Endodermal cell (in vitro differentiated cells): ENCODE results near the gene ETV6. TPM values are rescaled to one million over a fixed set of nuclear protein-coding genes. Genes with fewer than 3 reads are reported as not detected.

Experiments
- DNase-seq: peaks from one replicate; pipeline ENCODE4 v3.0.0-alpha.2; 2017
- H3K27ac ChIP-seq: 2 replicates; pipeline ENCODE4 v1.5.1; 2013; ENCODE audit warnings: mild to moderate bottlenecking, low read depth, low read length, moderate library complexity
- H3K27me3 ChIP-seq: 2 replicates; pipeline ENCODE4 v1.6.1; 2013; ENCODE audit warnings: mild to moderate bottlenecking, low read length, moderate library complexity; ENCODE audit not compliant: insufficient read depth, control insufficient read depth, poor library complexity, severe bottlenecking
- H3K36me3 ChIP-seq: 2 replicates; pipeline ENCODE4 v1.7.0; 2013; ENCODE audit warnings: mild to moderate bottlenecking, low read length, moderate library complexity; ENCODE audit not compliant: control insufficient read depth, insufficient read depth
- H3K4me1 ChIP-seq: one replicate; pipeline ENCODE4 v1.7.0; 2013; ENCODE audit warnings: low read length; ENCODE audit not compliant: control insufficient read depth, insufficient read depth
- H3K4me3 ChIP-seq: 2 replicates; pipeline ENCODE4 v1.5.1; 2013; ENCODE audit warnings: mild to moderate bottlenecking, low read length, moderate library complexity
- H3K9ac ChIP-seq: 2 replicates; pipeline ENCODE4 v1.6.1; 2013; ENCODE audit warnings: mild to moderate bottlenecking, low read length, moderate library complexity; ENCODE audit not compliant: poor library complexity, severe bottlenecking; ENCODE audit errors: extremely low read depth
- H3K9me3 ChIP-seq: 2 replicates; pipeline ENCODE4 v1.6.1; 2013; ENCODE audit warnings: mild to moderate bottlenecking, low read length, moderate library complexity; ENCODE audit not compliant: control insufficient read depth
- H3K27ac Mint-ChIP-seq: 2 replicates; pipeline ENCODE4 v1.8.0; 2020; ENCODE audit warnings: mixed read lengths
- H3K27me3 Mint-ChIP-seq: 2 replicates; pipeline ENCODE4 v1.8.0; 2021; ENCODE audit warnings: mild to moderate bottlenecking, mixed read lengths; ENCODE audit not compliant: insufficient read depth
- H3K36me3 Mint-ChIP-seq: 2 replicates; pipeline ENCODE4 v1.8.0; 2020; ENCODE audit warnings: low read depth, mixed read lengths
- H3K4me1 Mint-ChIP-seq: 2 replicates; pipeline ENCODE4 v1.8.0; 2020; ENCODE audit warnings: mixed read lengths
- H3K4me3 Mint-ChIP-seq: 2 replicates; pipeline ENCODE4 v1.8.0; 2020; ENCODE audit warnings: mild to moderate bottlenecking, moderate library complexity, mixed read lengths
- H3K9me3 Mint-ChIP-seq: 2 replicates; pipeline ENCODE4 v1.8.0; 2020; ENCODE audit warnings: mild to moderate bottlenecking, mixed read lengths
- whole genome bisulfite sequencing, 2 experiments: methylation state at CpG; one replicate each; pipeline versions ENCODE4 v1.1.5 to v1.1.7; 2013; ENCODE audit warnings: missing lambda C conversion rate in 2 of 2, mixed read lengths in 1 of 2; ENCODE audit not compliant: insufficient coverage in 1 of 2, insufficient read length in 1 of 2; 5-methylcytosine and 5-hydroxymethylcytosine counted together
- total RNA-seq, 2 donors: library from RNA; stranded (reverse); fragmentation: NEBNext Ultra II Directional in 1 of 2; extraction: Animal tissue kit (Norgen Biotek cat#: 25700) in 1 of 2; gene quantifications; 2 replicates in 1 of 2; 3 replicates in 1 of 2; pipeline ENCODE4 v1.2.1, GENCODE V29; 2021
- TF ChIP-seq, protein P1 (sequence below): fragments of 200-600 bp; sonication (generic); conservative IDR thresholded peaks from 2 replicates; pipeline ENCODE4 v1.5.0; 2021; ENCODE audit warnings: antibody characterized with exemption, mild to moderate bottlenecking

ETV6 gene
- total RNA-seq, 2 donors from 2014 or later, result 9.3 to 22.1 TPM

DNA sequence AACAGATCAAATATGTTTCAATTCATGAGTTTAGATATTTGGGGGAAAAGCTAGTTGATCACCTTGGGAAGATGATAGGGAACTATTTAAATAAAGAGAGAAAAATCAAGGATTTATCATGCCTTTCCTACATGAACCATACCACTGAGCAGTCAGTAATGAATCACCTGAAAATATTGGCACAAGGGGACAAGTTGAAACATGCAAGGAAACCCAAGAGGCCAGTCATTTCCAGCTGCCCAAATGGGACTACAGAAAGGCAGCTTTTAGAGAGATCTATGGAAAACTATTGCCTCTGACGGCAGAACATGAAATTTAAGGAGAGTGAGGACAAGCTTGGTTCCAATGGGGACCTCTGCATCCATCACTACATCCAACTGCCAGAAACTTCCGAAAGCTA lies 14.1 kb upstream of the ETV6 start:
- H3K36me3 ChIP-seq, result no peaks in the 10 kb centered on the region
- peaks cover 31% of the 10 kb centered on the region for H3K9me3 ChIP-seq
- WGBS, 2 experiments, result 94 to 100% methylated on average over 1 to 2 of the region's 2 CpGs
- TF ChIP-seq, protein P1, sequence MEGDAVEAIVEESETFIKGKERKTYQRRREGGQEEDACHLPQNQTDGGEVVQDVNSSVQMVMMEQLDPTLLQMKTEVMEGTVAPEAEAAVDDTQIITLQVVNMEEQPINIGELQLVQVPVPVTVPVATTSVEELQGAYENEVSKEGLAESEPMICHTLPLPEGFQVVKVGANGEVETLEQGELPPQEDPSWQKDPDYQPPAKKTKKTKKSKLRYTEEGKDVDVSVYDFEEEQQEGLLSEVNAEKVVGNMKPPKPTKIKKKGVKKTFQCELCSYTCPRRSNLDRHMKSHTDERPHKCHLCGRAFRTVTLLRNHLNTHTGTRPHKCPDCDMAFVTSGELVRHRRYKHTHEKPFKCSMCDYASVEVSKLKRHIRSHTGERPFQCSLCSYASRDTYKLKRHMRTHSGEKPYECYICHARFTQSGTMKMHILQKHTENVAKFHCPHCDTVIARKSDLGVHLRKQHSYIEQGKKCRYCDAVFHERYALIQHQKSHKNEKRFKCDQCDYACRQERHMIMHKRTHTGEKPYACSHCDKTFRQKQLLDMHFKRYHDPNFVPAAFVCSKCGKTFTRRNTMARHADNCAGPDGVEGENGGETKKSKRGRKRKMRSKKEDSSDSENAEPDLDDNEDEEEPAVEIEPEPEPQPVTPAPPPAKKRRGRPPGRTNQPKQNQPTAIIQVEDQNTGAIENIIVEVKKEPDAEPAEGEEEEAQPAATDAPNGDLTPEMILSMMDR, result no peak
- H3K9me3 Mint-ChIP-seq, result peaks cover 42% of the 10 kb centered on the region
- no peak overlapping the region for H3K27ac Mint-ChIP-seq
- no peak overlapping the region for H3K9ac ChIP-seq
- no peaks in the 10 kb centered on the region for H3K27me3 Mint-ChIP-seq
- H3K36me3 Mint-ChIP-seq, result peaks cover 32% of the 10 kb centered on the region
- no peak for DNase-seq
- H3K27me3 ChIP-seq, result no peaks in the 10 kb centered on the region
- H3K4me3 ChIP-seq, result peak overlapping the region; percentile 10
- no peaks in the 10 kb centered on the region for H3K4me1 ChIP-seq
- H3K4me1 Mint-ChIP-seq, result no peaks in the 10 kb centered on the region
- no peak overlapping the region for H3K4me3 Mint-ChIP-seq
- no peak overlapping the region for H3K27ac ChIP-seq

DNA sequence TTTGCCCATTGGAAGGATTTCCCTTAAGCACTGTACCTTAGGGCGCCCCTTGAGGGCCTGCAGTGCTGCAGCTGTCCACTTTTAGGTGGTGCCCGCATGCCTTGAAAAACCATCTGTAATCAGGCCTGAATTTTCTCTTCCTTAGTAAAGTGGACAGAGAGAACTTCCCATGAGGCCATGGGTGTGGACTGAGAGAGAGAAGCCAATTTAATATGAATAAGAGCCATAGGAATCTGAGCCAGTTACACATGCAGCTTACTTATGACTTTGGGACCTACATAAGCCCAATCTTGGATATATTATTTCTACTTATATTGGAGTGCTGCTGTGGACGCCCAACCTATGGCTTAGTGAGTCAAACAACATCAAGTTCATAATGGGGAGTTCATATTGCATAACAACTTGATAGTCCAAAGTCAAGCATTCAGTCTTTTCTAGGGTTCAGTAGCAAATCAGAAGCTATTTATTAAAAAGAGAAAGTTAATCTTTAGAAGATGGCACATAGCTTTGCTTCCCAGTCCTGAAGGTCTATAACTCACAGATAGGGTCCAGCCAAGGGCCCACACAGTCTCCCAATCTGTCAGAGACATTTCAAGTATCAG lies 11.1 kb upstream of the ETV6 start:
- Histone ChIP-seq H3K9me3 (peaks cover 31% of the 10 kb centered on the region), H3K9ac (no peak overlapping the region), H3K27me3 (no peaks in the 10 kb centered on the region), H3K4me3 (no peak overlapping the region), H3K36me3 (no peaks in the 10 kb centered on the region), H3K4me1 (no peaks in the 10 kb centered on the region), H3K27ac (no peak overlapping the region)
- Mint-ChIP-seq H3K27ac (no peak overlapping the region), H3K4me1 (no peaks in the 10 kb centered on the region), H3K36me3 (peaks cover 31% of the 10 kb centered on the region), H3K27me3 (no peaks in the 10 kb centered on the region), H3K9me3 (peaks cover 39% of the 10 kb centered on the region), H3K4me3 (no peak overlapping the region)
- TF ChIP-seq, protein P1, result peak; percentile 33
- DNase-seq, result no peak
- WGBS, 2 experiments, result 91 to 94% methylated on average over 2 to 3 of the region's 3 CpGs

DNA sequence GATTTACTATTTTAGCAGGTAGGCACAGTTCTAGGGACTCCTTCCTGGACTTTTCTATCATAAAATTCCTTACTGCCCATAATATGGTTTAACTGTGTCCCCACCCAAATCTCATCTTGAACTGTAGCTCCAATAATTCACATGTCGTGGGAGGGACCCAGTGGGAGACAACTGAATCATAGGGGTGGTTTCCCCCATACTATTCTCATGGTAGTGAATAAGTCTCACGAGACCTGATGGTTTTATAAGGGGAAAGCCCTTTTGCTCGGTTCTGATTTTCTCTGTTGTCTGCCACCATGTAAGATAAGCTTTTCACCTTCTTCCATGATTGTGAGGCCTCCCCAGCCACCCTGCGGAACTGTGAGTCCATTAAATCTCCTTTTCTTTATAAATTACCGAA lies 10.0 kb upstream of the ETV6 start:
- 98 to 100% methylated on average over 4 to 5 of the region's 5 CpGs for WGBS, 2 experiments
- Histone ChIP-seq H3K4me3 (no peak overlapping the region), H3K9me3 (peaks cover 31% of the 10 kb centered on the region), H3K27ac (no peak overlapping the region), H3K4me1 (no peaks in the 10 kb centered on the region), H3K9ac (no peak overlapping the region), H3K27me3 (no peaks in the 10 kb centered on the region), H3K36me3 (no peaks in the 10 kb centered on the region)
- TF ChIP-seq, protein P1, result no peak
- Mint-ChIP-seq H3K27me3 (no peaks in the 10 kb centered on the region), H3K4me3 (no peak overlapping the region), H3K9me3 (peaks cover 33% of the 10 kb centered on the region), H3K4me1 (peaks cover 7% of the 10 kb centered on the region), H3K36me3 (peaks cover 24% of the 10 kb centered on the region), H3K27ac (no peak overlapping the region)
- DNase-seq, result no peak
